Stimulated activated CD8-positive, alpha-beta memory T cell treated with anti-CD3 and anti-CD28 coated beads, Interleukin-15, amount 100 ng/mL, for 4 hours (primary cell): ENCODE data around the gene YTHDF1.

ENCODE experiments used
- DNase-seq, 2 donors: peaks; one replicate each; pipeline ENCODE4 v3.0.0-alpha.2; 2020; ENCODE audit warnings: low read depth in 2 of 2

YTHDF1 gene

DNA sequence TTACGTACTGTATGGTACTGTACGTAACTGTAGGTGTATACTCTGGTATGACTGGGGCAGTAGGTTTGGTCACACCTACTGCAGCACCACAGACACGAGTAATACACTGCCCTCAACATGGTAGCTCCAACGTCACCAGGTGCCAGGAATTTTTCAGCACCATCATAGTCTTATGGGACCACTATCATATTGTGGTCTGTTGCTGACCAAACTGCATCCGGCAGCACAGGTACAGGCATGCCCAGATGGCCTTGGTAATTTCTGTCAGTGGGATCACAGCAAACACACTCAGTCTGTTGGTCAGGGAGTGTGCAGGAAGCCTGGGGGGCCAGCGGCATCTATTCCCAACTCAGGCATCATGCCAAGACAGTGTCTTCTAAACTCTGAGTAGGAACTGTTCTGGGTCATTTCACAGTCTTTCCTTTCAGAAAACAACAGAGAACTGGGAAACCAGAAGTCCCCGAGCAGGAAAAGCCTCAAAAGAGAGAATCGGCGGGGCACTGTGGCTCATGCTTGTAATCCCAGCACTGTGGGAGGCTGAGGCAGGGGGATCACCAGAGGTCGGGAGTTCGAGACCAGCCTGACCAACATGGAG lies 5.8 kb downstream of the YTHDF1 start:
- DNase-seq, result no peak

- no peak for DNase-seq
These were observed 7.5 kb downstream of the YTHDF1 start for GRCh38 chr20:63208346-63208909.

DNA sequence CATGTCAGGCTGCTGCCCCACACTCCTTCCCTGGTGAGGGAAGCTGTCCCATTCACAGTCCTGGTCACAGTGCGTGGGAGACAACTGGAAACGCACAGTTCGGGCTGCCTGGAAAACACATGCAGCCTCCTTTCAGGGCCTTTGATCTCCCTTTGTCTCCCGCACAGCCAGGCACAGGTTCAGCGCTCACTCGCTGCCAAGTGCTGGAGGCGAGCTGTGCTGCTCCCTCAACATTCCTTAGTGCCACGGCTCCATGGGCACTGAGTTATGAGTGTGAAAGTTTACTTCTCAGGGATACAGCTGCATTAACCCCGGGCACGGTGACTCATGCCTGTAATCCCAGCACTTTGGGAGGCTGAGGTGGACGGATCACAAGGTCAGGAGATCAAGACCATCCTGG lies 9.1 kb downstream of the YTHDF1 start:
- DNase-seq, result no peak

GRCh38 chr20:63205896-63206295 lies 10.0 kb downstream of the YTHDF1 start:
- DNase-seq, result no peak

DNA sequence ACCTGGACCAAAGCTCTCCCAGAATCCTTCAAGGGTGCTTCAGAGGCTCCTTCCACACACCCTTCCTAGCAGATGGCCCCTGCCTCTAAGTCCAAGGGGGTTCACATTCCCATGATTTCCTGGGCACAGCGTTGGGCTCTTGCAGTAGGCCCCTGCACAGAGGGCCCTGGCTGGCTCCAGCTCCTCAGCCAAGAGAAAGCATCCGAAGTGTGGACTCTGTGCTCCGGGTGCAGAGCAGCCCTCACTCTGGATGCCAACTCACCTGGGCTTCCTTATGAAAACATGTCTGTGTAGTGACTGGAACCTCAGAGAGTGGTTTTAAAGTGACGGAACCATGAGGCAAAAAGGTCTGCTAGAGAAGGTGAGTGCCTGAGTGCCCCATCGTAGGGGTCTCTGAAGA lies 11.6 kb downstream of the YTHDF1 start:
- no peak for DNase-seq

- no peak for DNase-seq
These were observed 13.0 kb downstream of the YTHDF1 start for GRCh38 chr20:63202811-63203526.

- DNase-seq, result no peak
These were observed 13.9 kb downstream of the YTHDF1 start for GRCh38 chr20:63202021-63202420.

GRCh38 chr20:63198606-63199005 lies 17.3 kb downstream of the YTHDF1 start:
- no peak for DNase-seq

DNA sequence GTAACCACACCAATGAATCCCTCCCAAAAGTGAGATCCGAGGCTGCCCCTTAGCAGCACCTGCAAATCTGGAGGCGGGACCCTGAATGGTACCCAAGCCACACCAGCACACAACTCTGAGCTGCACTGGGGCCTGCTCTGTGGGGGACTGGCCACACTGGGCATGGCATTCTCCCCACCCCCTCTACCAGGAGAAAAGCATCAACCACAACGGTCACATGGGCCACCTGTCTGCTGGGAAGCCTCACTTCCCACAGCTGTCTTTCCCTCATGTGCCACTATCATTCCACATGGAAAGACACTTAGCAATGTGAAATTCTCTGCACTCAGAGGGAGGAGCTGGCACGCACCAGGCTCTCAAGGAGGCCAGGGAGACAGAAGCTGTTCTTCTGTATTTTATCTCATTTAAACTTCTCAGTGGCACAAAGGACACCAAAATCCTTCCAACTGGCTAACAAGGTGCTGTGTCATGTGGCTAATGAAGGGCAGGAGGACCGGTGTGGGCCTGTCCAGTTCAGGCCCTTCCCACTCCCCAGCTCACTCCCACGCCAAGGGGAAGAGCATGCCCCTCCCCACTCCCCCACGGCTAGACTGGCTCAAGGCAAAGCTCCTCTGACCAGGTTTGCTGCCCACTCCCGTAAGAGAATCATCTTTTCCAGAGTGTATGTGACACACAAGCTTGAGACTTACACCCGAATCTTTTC lies 19.0 kb downstream of the YTHDF1 start:
- DNase-seq, result no peak

DNA sequence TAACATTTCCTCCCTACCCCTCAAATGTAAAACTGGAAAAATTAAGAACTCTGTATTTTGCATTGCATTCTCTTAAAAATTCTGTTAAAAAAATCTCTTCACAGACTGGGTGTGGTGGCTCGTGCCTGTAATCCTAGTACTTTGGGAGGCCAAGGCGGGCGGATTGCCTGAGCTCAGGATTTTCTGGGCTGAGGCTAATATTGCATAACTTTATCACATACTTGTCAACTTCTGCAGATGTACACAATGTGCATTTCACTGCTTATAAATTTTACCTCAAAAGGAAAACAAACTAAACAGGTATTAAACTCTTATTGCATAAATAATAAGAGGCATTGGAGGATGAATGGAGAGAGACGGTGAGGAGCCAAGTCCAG lies 21.1 kb downstream of the YTHDF1 start:
- no peak for DNase-seq

DNA sequence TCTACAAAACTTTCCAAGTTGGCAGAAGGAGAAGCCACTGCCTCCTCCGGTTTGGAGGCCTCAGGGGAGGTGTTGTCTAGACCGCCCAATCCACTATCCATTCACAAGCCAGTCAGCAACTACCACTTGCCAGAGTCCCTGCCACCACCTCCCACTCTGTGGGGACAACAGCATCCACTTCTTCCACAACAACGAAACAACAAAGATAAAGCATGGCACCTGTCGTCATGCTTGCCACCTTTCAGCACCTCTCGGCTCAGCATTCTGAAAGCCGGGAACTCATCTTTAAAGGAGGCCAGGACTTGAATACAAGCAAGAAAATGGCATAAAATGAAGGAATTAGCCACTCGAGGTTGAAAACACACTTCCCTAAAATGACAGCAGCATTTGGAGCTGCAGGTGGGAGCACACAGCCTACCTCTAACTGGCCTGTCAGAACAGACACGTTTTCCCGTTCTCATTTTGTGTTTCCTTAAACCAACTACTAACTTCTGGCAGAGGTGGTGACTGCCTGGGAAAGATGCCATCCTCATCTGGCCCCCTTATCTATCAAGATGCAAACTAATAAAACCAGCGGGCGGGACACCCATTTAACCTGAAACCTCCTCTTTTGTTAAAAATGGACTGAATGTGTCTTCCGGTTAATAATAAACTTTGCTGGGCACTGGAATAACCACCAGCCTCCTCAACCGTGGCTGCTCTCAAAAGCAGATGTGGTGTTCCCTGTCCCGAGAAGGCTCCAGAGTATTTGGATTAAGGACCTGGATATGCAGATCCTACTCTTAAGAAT lies 21.7 kb downstream of the YTHDF1 start:
- no peak for DNase-seq

DNA sequence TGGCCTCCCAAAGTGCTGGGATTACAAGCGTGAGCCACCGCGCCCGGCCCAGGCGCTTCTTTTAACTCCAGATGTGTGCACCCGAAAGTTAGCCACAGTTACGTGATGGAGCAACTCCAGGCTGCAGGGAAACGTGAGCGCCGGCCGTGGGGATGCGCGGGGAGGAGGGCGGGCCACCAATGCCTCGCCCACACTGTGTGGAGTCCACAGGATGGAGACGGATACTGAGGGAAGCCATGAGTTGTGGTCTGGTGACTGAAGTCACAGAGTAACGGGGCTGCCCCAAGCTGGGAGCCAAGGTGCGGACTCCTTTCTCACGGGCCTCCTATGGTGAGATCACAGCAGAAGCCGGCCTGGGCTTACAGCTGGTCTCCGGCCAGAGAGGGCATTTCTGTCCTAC lies 23.2 kb downstream of the YTHDF1 start:
- DNase-seq, result no peak

DNA sequence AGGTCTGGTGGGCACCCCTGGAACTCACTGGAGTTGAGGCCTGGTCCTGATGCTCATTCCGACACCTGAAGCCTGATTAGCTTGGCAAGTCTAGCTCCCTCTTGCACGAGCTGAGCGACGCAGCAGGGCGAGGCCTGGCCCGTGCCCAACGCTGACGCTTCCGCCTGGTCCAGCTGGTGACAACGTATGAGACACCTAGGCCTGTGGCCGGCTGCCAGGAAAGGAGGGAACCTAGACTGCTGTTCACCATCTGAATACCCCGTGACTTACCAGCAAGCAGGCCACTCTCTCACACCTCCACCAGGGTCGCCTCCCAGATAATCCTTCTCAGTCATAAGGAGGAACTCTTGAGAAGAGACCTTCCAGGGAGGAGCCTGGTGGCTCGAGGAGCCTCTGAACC lies 24.5 kb downstream of the YTHDF1 start:
- DNase-seq, result no peak

GRCh38 chr20:63190828-63191227 lies 25.1 kb downstream of the YTHDF1 start:
- no peak for DNase-seq

- no peak for DNase-seq
These were observed 25.9 kb downstream of the YTHDF1 start for GRCh38 chr20:63189846-63190559.

DNA sequence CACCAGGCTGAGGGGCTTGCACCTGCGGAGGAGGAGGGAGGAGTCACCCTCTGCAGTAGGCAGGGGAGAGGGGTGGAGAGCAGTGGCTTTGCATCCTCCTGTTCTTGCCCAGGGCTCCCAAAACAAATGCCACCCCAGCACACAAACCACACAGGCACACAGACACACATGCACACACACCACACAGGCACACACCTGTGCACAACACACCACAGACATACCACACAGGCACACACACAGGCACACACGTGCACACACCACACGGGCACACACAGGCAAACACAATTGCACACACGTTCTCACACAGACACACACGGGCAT lies 26.6 kb downstream of the YTHDF1 start:
- DNase-seq, result no peak

GRCh38 chr20:63188641-63189321 lies 27.1 kb downstream of the YTHDF1 start:
- no peak for DNase-seq

GRCh38 chr20:63188159-63188442 lies 27.8 kb downstream of the YTHDF1 start:
- DNase-seq, result no peak

- no peak for DNase-seq
These were observed 28.4 kb downstream of the YTHDF1 start for GRCh38 chr20:63187338-63188158.
